ENCODE measurements around the gene GRK5.
"Not testable (repeated sequence)": the region's sequence is repeated elsewhere in the genome, so short reads cannot be mapped to it uniquely, and the experiment has no call there.

Gene GRK5

GRCh38 chr10:119269737-119270136 is 62.4 kb downstream of the GRK5 start:
- FAIRE-seq = no peak
- no peak for TF ChIP-seq TAF1 (IDR thresholded peaks at IDR 0.05; ENCODE audit: borderline replicate concordance, low read depth, low read length)
- no peak for TF ChIP-seq POLR2A (IDR thresholded peaks at IDR 0.05; ENCODE audit: low read depth, low read length)
- TF ChIP-seq POLR2AphosphoS5 (IDR thresholded peaks at IDR 0.05; ENCODE audit: low read depth, low read length) = no peak
- DNase-seq (ENCODE audit: insufficient read length) = no peak

GRCh38 chr10:119270762-119271366 is 63.5 kb downstream of the GRK5 start:
- FAIRE-seq (peak; percentile 80), DNase-seq (ENCODE audit: insufficient read length) (peak; percentile 62)
- peak; percentile 72 for TF ChIP-seq POLR2A (IDR thresholded peaks at IDR 0.05; ENCODE audit: low read depth, low read length)
- TF ChIP-seq POLR2AphosphoS5 (IDR thresholded peaks at IDR 0.05; ENCODE audit: low read depth, low read length) = 0 out of 2 replicates have a peak, but pooled peaks have one; percentile 40
- TF ChIP-seq TAF1 (IDR thresholded peaks at IDR 0.05; ENCODE audit: borderline replicate concordance, low read depth, low read length) = 0 out of 2 replicates have a peak, but pooled peaks have one; percentile 40

GRCh38 chr10:119272338-119272734 is 65.0 kb downstream of the GRK5 start:
- not testable (repeated sequence) for DNase-seq (ENCODE audit: insufficient read length); FAIRE-seq

GRCh38 chr10:119272736-119273135 is 65.4 kb downstream of the GRK5 start:
- FAIRE-seq (no peak), DNase-seq (ENCODE audit: insufficient read length) (no peak)
- TF ChIP-seq POLR2A (IDR thresholded peaks at IDR 0.05; ENCODE audit: low read depth, low read length) = no peak
- TF ChIP-seq TAF1 (IDR thresholded peaks at IDR 0.05; ENCODE audit: borderline replicate concordance, low read depth, low read length) = no peak
- TF ChIP-seq POLR2AphosphoS5 (IDR thresholded peaks at IDR 0.05; ENCODE audit: low read depth, low read length) = no peak

GRCh38 chr10:119273413-119273812 is 66.0 kb downstream of the GRK5 start:
- FAIRE-seq (no peak), DNase-seq (ENCODE audit: insufficient read length) (no peak)
- no peak for TF ChIP-seq TAF1 (IDR thresholded peaks at IDR 0.05; ENCODE audit: borderline replicate concordance, low read depth, low read length)
- no peak for TF ChIP-seq POLR2A (IDR thresholded peaks at IDR 0.05; ENCODE audit: low read depth, low read length)
- no peak for TF ChIP-seq POLR2AphosphoS5 (IDR thresholded peaks at IDR 0.05; ENCODE audit: low read depth, low read length)

- TF ChIP-seq POLR2A (IDR thresholded peaks at IDR 0.05; ENCODE audit: low read depth, low read length) = no peak
- no peak for TF ChIP-seq TAF1 (IDR thresholded peaks at IDR 0.05; ENCODE audit: borderline replicate concordance, low read depth, low read length)
- TF ChIP-seq POLR2AphosphoS5 (IDR thresholded peaks at IDR 0.05; ENCODE audit: low read depth, low read length) = no peak
- DNase-seq (ENCODE audit: insufficient read length) (no peak), FAIRE-seq (no peak)
Measured at GRCh38 chr10:119274519-119275045, 67.2 kb downstream of the GRK5 start.

GRCh38 chr10:119275085-119275484 is 67.7 kb downstream of the GRK5 start:
- no peak for TF ChIP-seq POLR2AphosphoS5 (IDR thresholded peaks at IDR 0.05; ENCODE audit: low read depth, low read length)
- TF ChIP-seq TAF1 (IDR thresholded peaks at IDR 0.05; ENCODE audit: borderline replicate concordance, low read depth, low read length) = no peak
- no peak for TF ChIP-seq POLR2A (IDR thresholded peaks at IDR 0.05; ENCODE audit: low read depth, low read length)
- DNase-seq (ENCODE audit: insufficient read length) = no peak
- FAIRE-seq = no peak

GRCh38 chr10:119276194-119276593 is 68.8 kb downstream of the GRK5 start:
- not testable (repeated sequence) for DNase-seq (ENCODE audit: insufficient read length); FAIRE-seq

GRCh38 chr10:119278126-119278709 is 70.8 kb downstream of the GRK5 start:
- no peak for TF ChIP-seq POLR2AphosphoS5 (IDR thresholded peaks at IDR 0.05; ENCODE audit: low read depth, low read length)
- TF ChIP-seq TAF1 (IDR thresholded peaks at IDR 0.05; ENCODE audit: borderline replicate concordance, low read depth, low read length) = no peak
- TF ChIP-seq POLR2A (IDR thresholded peaks at IDR 0.05; ENCODE audit: low read depth, low read length) = no peak
- FAIRE-seq (no peak), DNase-seq (ENCODE audit: insufficient read length) (no peak)

GRCh38 chr10:119279441-119279840 is 72.1 kb downstream of the GRK5 start:
- no peak for DNase-seq (ENCODE audit: insufficient read length)
- no peak for FAIRE-seq
- TF ChIP-seq POLR2A (IDR thresholded peaks at IDR 0.05; ENCODE audit: low read depth, low read length) (no peak), POLR2AphosphoS5 (IDR thresholded peaks at IDR 0.05; ENCODE audit: low read depth, low read length) (no peak), TAF1 (IDR thresholded peaks at IDR 0.05; ENCODE audit: borderline replicate concordance, low read depth, low read length) (no peak)

GRCh38 chr10:119281581-119282071 is 74.3 kb downstream of the GRK5 start:
- FAIRE-seq (no peak), DNase-seq (ENCODE audit: insufficient read length) (no peak)
- no peak for TF ChIP-seq POLR2AphosphoS5 (IDR thresholded peaks at IDR 0.05; ENCODE audit: low read depth, low read length)
- no peak for TF ChIP-seq POLR2A (IDR thresholded peaks at IDR 0.05; ENCODE audit: low read depth, low read length)
- TF ChIP-seq TAF1 (IDR thresholded peaks at IDR 0.05; ENCODE audit: borderline replicate concordance, low read depth, low read length) = no peak

- DNase-seq (ENCODE audit: insufficient read length) (no peak), FAIRE-seq (no peak)
- TF ChIP-seq TAF1 (IDR thresholded peaks at IDR 0.05; ENCODE audit: borderline replicate concordance, low read depth, low read length) (no peak), POLR2A (IDR thresholded peaks at IDR 0.05; ENCODE audit: low read depth, low read length) (no peak), POLR2AphosphoS5 (IDR thresholded peaks at IDR 0.05; ENCODE audit: low read depth, low read length) (no peak)
Measured at GRCh38 chr10:119282446-119282845, 75.1 kb downstream of the GRK5 start.

Measured in GM12892 (cell line).